ENCODE measurements around the gene IFNAR2.

The IFNAR2 gene

DNA sequence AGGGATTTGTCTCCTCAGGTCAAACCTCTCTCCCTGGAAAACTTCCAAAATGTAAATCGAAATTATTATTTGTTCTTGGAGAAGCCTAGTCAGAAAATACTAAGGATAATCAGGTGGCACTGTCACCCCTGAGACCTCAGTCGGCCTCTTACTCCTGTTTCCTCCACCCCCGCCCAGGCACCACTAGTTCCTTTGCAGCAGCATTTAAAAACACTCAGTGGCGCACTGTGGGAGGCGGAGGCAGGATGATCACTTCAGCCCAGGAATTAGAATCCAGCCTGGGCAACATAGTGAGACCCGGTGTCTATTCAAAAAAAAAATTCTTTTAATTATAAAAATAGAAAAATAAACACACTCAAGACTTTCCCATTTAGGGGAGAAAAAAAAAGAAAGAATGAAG lies 18.0 kb upstream of the IFNAR2 start:
- DNase-seq (ENCODE audit: extremely low spot score): no peak
- TF ChIP-seq ZNF384 (IDR thresholded peaks at IDR 0.05) (no peak), LEF1 (IDR thresholded peaks at IDR 0.05; ENCODE audit: borderline replicate concordance) (no peak), L3MBTL2 (conservative IDR thresholded peaks at IDR 0.05) (no peak), BHLHE40 (IDR thresholded peaks at IDR 0.05; ENCODE audit: borderline replicate concordance) (no peak), FOXM1 (IDR thresholded peaks at IDR 0.05; ENCODE audit: borderline replicate concordance) (no peak), ARNT (IDR thresholded peaks at IDR 0.05) (no peak), TARDBP (IDR thresholded peaks at IDR 0.05) (no peak), HDGF (IDR thresholded peaks at IDR 0.05; ENCODE audit: borderline replicate concordance) (no peak), NFRKB (IDR thresholded peaks at IDR 0.05) (no peak), SUZ12 (IDR thresholded peaks at IDR 0.05) (no peak), SP1 (IDR thresholded peaks at IDR 0.05) (no peak), FOXA1 (IDR thresholded peaks at IDR 0.05) (no peak), ELF4 (IDR thresholded peaks at IDR 0.05) (no peak), FOXK2 (IDR thresholded peaks at IDR 0.05) (no peak), CTBP1 (IDR thresholded peaks at IDR 0.05; ENCODE audit: borderline replicate concordance) (no peak)
- TF ChIP-seq, protein P1, sequence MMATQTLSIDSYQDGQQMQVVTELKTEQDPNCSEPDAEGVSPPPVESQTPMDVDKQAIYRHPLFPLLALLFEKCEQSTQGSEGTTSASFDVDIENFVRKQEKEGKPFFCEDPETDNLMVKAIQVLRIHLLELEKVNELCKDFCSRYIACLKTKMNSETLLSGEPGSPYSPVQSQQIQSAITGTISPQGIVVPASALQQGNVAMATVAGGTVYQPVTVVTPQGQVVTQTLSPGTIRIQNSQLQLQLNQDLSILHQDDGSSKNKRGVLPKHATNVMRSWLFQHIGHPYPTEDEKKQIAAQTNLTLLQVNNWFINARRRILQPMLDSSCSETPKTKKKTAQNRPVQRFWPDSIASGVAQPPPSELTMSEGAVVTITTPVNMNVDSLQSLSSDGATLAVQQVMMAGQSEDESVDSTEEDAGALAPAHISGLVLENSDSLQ (IDR thresholded peaks at IDR 0.05): no peak
- POLR2A ChIA-PET: no interaction called here
- CTCF ChIA-PET: no interaction called here

DNA sequence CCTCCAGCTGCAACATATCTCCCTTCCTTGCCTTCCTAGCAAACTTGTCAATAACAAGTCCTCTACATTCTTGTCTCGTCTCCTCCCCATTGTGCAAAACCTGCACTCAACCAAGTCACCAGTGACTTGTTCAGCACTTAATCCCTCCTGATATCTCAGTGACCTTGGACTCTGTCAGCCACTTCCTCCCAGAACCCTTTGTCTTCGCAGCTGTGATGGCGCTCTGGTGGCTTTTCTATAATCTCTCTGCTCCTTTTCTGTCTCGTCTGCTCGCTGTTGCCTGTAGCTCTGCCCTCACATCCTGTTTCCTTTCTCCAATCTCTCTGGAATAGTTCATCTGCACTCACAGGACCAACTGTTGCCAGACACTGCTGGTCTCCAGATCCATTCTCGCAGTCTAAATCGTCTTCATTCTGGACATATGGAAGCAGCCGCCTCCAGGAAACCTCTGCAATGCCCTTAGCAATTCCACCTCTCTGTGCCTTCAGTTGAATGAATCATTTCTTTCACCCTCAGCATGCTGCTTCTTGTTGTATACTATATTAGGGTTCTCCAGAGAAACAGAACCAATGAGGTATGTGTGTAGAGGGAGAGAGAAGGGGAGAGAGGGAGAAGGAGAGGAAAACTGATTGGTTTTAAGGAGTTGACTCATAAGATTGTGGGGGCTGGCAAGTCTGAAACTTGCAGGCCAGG lies 17.4 kb upstream of the IFNAR2 start:
- CTCF ChIA-PET: no interaction called here
- POLR2A ChIA-PET: no interaction called here
- TF ChIP-seq FOXM1 (IDR thresholded peaks at IDR 0.05; ENCODE audit: borderline replicate concordance) (no peak), LEF1 (IDR thresholded peaks at IDR 0.05; ENCODE audit: borderline replicate concordance) (no peak), CTBP1 (IDR thresholded peaks at IDR 0.05; ENCODE audit: borderline replicate concordance) (no peak), L3MBTL2 (conservative IDR thresholded peaks at IDR 0.05) (no peak), ZNF384 (IDR thresholded peaks at IDR 0.05) (no peak), SP1 (IDR thresholded peaks at IDR 0.05) (no peak), ARNT (IDR thresholded peaks at IDR 0.05) (no peak), ELF4 (IDR thresholded peaks at IDR 0.05) (no peak), FOXA1 (IDR thresholded peaks at IDR 0.05) (no peak), SUZ12 (IDR thresholded peaks at IDR 0.05) (no peak), HDGF (IDR thresholded peaks at IDR 0.05; ENCODE audit: borderline replicate concordance) (no peak), BHLHE40 (IDR thresholded peaks at IDR 0.05; ENCODE audit: borderline replicate concordance) (no peak), FOXK2 (IDR thresholded peaks at IDR 0.05) (no peak), NFRKB (IDR thresholded peaks at IDR 0.05) (no peak), TARDBP (IDR thresholded peaks at IDR 0.05) (no peak)
- TF ChIP-seq, protein P1 (IDR thresholded peaks at IDR 0.05): no peak
- no peak for DNase-seq (ENCODE audit: extremely low spot score)

DNA sequence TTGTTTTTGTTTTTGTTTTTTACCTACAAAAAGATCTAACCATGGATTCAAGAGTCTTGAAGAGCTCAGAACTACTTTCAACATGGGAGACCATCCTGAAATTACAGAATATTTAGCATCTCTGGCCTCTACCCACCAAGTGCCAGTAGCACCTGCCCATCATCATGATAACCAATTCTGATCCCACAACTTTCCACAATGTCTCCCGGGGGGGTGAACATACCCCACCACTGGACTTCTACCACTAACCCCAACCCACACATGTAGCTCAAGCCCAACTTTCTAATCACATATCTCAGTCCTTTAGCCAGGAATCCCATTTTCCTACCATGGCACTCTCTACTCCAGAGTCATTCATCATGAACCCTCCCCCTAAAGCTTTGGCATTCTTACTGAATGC lies 15.7 kb upstream of the IFNAR2 start:
- ChIA-PET POLR2A (no interaction called here), CTCF (no interaction called here)
- DNase-seq (ENCODE audit: extremely low spot score): no peak
- TF ChIP-seq SP1 (IDR thresholded peaks at IDR 0.05) (no peak), ELF4 (IDR thresholded peaks at IDR 0.05) (no peak), HDGF (IDR thresholded peaks at IDR 0.05; ENCODE audit: borderline replicate concordance) (no peak), TARDBP (IDR thresholded peaks at IDR 0.05) (no peak), FOXA1 (IDR thresholded peaks at IDR 0.05) (no peak), SUZ12 (IDR thresholded peaks at IDR 0.05) (no peak), CTBP1 (IDR thresholded peaks at IDR 0.05; ENCODE audit: borderline replicate concordance) (no peak), FOXK2 (IDR thresholded peaks at IDR 0.05) (no peak), ZNF384 (IDR thresholded peaks at IDR 0.05) (no peak), L3MBTL2 (conservative IDR thresholded peaks at IDR 0.05) (no peak), NFRKB (IDR thresholded peaks at IDR 0.05) (no peak), ARNT (IDR thresholded peaks at IDR 0.05) (no peak)

DNA sequence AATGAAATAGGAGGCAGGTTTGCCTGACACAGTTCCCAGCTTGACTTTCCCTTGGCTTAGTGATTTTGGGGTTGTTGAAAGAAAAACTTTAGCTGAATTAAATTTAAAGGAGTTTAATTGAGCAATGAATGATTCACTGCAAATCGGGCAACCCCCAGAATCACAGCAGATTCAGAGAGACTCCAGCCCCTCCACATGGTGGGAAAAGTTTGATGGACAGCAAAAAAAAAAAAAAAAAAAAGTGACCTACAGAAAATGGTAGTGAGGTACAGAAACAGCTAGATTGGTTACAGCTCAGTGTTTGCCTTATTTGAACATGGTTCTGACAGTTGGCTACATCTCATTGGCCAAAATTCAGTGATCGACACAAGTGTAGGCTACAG lies 12.6 kb upstream of the IFNAR2 start:
- ChIA-PET CTCF (interaction anchor here (0.8 kb wide), 1 partner anchor 396 kb away, joined by 3 read pairs; no protein-coding TSS in a partner anchor), POLR2A (no interaction called here)
- TF ChIP-seq NFRKB (IDR thresholded peaks at IDR 0.05): no peak
- no peak for TF ChIP-seq ARNT (IDR thresholded peaks at IDR 0.05)
- TF ChIP-seq ZNF384 (IDR thresholded peaks at IDR 0.05): no peak
- TF ChIP-seq FOXK2 (IDR thresholded peaks at IDR 0.05): no peak
- no peak for TF ChIP-seq BHLHE40 (IDR thresholded peaks at IDR 0.05; ENCODE audit: borderline replicate concordance)
- TF ChIP-seq FOXM1 (IDR thresholded peaks at IDR 0.05; ENCODE audit: borderline replicate concordance): no peak
- TF ChIP-seq FOXA1 (IDR thresholded peaks at IDR 0.05): no peak
- TF ChIP-seq SUZ12 (IDR thresholded peaks at IDR 0.05): no peak
- no peak for TF ChIP-seq SP1 (IDR thresholded peaks at IDR 0.05)
- TF ChIP-seq, protein P1 (IDR thresholded peaks at IDR 0.05): no peak
- TF ChIP-seq LEF1 (IDR thresholded peaks at IDR 0.05; ENCODE audit: borderline replicate concordance): no peak
- no peak for TF ChIP-seq CTBP1 (IDR thresholded peaks at IDR 0.05; ENCODE audit: borderline replicate concordance)
- no peak for TF ChIP-seq HDGF (IDR thresholded peaks at IDR 0.05; ENCODE audit: borderline replicate concordance)
- no peak for TF ChIP-seq L3MBTL2 (conservative IDR thresholded peaks at IDR 0.05)
- no peak for TF ChIP-seq TARDBP (IDR thresholded peaks at IDR 0.05)
- TF ChIP-seq ELF4 (IDR thresholded peaks at IDR 0.05): no peak
- DNase-seq (ENCODE audit: extremely low spot score): no peak

DNA sequence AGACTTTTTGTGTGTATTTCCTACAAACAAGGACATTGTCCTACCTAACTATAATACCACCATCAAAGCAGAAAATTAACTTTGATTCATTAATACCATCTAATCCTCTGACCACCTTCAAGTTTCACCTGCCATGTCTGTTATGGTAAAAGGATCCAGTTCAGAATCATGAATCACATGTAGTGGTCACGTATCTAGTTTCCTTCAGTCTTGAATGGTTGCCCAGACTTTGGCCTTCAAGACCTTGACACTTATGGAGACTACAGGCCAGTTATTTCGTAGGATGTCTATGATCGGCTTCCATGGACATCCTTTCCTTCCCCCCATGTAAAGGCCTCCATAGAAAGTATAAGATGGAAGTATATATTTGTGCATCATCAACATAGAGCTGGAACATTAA lies 10.4 kb upstream of the IFNAR2 start:
- ChIA-PET CTCF (no interaction called here), POLR2A (no interaction called here)
- DNase-seq (ENCODE audit: extremely low spot score): no peak
- TF ChIP-seq BHLHE40 (IDR thresholded peaks at IDR 0.05; ENCODE audit: borderline replicate concordance) (no peak), FOXA1 (IDR thresholded peaks at IDR 0.05) (no peak), ELF4 (IDR thresholded peaks at IDR 0.05) (no peak), ZNF384 (IDR thresholded peaks at IDR 0.05) (no peak), LEF1 (IDR thresholded peaks at IDR 0.05; ENCODE audit: borderline replicate concordance) (no peak), TARDBP (IDR thresholded peaks at IDR 0.05) (no peak), NFRKB (IDR thresholded peaks at IDR 0.05) (no peak), SUZ12 (IDR thresholded peaks at IDR 0.05) (no peak), SP1 (IDR thresholded peaks at IDR 0.05) (no peak), HDGF (IDR thresholded peaks at IDR 0.05; ENCODE audit: borderline replicate concordance) (no peak), L3MBTL2 (conservative IDR thresholded peaks at IDR 0.05) (no peak), FOXM1 (IDR thresholded peaks at IDR 0.05; ENCODE audit: borderline replicate concordance) (no peak), ARNT (IDR thresholded peaks at IDR 0.05) (no peak), CTBP1 (IDR thresholded peaks at IDR 0.05; ENCODE audit: borderline replicate concordance) (no peak), FOXK2 (IDR thresholded peaks at IDR 0.05) (no peak)
- TF ChIP-seq, protein P1 (IDR thresholded peaks at IDR 0.05): no peak
